ENCODE measurements around the gene PIM2.
"Not testable (repeated sequence)": the region's sequence is repeated elsewhere in the genome, so short reads cannot be mapped to it uniquely, and the experiment has no call there.

Gene PIM2

GRCh38 chrX:48883729-48884128 lies 35.1 kb downstream of the PIM2 start:
- peak in 2 of 58 donors; percentile 2 to 9 for DNase-seq

- DNase-seq = not testable (repeated sequence)
Measured at GRCh38 chrX:48876944-48877343, 41.9 kb downstream of the PIM2 start.

GRCh38 chrX:48872017-48872416 lies 46.8 kb downstream of the PIM2 start:
- DNase-seq = not testable (repeated sequence)

GRCh38 chrX:48864210-48864609 lies 54.6 kb downstream of the PIM2 start:
- DNase-seq = no peak

Data from anterior cingulate cortex (tissue), 58 donors.